Fibroblast of gingiva (primary cell): Measurements from ENCODE around the gene AXIN1.
"Not testable (repeated sequence)": the region's sequence is repeated elsewhere in the genome, so short reads cannot be mapped to it uniquely, and the experiment has no call there.

Source experiments
- DNase-seq: peaks from one replicate; pipeline ENCODE4 v3.0.0-alpha.2; 2011; ENCODE audit warnings: low read depth

The AXIN1 gene

GRCh38 chr16:283033-283805 lies 69.3 kb downstream of the AXIN1 start, which contains the start of gene PDIA2:
PDIA2 (plus strand) TSS chr16:283164; CDS start chr16:283170, 6 bp downstream.
- DNase-seq, result no peak

GRCh38 chr16:282491-282890 lies 70.0 kb downstream of the AXIN1 start:
- no peak for DNase-seq

- no peak for DNase-seq
Observed at GRCh38 chr16:281660-282255, 70.8 kb downstream of the AXIN1 start.

DNA sequence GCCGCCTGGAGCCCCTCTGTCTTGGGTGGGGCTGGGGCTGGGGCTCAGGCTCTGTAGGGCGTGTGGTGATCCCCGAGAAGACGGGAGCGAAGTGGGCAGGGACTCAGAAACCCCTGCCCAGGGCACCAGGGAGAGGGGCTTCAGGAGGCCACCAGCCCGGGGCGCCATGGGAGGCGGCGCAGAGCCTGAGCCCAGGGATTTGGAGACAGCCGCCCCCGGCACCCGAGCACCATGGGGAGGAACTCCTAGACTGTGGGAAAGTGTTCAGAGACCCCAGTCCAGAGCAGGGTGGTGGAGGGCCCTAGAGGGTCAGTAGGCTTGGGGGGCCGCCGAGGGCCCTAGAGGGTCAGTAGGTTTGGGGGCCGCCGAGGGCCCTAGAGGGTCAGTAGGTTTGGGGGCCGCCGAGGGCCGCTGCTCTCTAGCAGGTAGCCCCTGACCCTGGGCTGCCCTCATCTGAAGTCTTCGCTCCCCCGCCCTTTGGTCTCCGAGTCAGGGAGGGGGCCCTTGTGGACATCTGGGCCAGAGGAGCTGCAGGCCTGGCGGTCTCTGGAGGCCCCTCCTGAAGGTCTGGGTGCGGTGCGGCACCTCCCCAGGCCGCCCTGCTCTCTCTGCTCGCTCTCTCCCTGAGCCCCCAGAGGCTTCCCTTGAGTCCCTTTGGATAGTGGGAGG lies 71.4 kb downstream of the AXIN1 start:
- no peak for DNase-seq

DNA sequence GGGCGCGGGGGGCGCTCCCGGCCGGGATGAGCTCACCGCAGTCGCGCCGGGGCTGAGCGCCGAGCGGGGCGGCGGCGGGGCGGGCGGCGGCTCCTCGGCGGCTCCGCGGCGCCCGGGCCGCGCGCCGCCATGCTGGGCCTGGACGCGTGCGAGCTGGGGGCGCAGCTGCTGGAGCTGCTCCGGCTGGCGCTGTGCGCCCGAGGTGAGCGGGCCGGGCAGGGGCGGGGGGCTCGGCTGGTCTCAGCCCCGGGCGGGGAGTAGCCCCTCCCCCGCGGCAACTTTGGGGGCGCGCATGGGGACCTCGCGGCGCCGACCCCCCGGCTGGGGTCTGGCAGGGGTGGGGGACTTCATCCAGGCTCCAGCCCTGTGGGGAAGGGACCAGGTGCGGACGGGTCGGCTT lies 72.0 kb downstream of the AXIN1 start, which contains the start of gene ARHGDIG:
TSS of gene ARHGDIG (plus strand) at position 40 of the 400 bp plus-strand sequence. CDS start at position 130, 90 bp downstream.
- DNase-seq, result no peak

GRCh38 chr16:280005-280460 lies 72.5 kb downstream of the AXIN1 start:
- DNase-seq, result no peak

DNA sequence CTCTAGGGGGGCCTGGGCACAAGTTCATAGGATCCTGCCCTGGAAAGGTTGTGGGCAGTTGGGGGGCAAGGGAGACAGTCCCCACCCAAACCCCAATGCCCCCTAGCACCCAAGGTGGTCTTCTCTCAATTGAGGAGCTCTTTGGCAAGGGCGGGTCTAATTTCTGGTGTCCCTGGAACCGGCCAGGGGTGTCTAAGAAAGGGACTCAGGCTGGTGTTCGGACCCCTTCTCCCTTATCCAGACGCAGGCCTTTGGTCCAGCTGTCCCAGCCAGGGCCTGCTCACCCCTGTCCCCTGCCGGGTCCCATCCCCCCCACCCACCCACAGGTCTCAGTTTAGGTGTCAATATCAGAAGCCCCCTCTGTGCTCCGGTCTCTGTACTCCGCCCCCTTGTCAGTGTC lies 73.0 kb downstream of the AXIN1 start:
- no peak for DNase-seq

DNA sequence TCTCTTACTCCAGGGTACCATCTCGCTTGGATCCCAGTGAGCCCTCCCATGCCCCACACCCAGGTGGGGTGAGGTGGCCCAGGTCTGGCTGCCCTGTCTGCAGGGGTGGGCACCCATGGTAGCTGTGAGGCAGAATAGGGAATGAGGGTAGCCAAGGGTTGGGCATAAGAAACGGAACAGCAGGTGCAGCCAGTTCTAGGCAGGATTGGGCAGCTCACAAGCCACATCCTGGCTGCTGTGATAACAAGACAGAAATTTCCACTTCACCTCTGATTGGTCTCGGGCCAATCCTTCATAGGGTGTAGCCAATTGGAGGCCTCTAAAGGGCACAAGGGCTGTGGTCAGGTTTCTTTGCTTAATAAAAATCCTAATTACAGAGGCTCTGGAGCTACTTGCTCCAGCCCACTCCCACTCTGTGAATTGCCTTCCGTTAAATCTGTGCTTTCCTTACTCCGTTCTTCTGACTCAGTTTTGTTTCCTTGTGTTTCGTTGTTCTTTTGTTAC lies 73.6 kb downstream of the AXIN1 start:
- no peak for DNase-seq

DNA sequence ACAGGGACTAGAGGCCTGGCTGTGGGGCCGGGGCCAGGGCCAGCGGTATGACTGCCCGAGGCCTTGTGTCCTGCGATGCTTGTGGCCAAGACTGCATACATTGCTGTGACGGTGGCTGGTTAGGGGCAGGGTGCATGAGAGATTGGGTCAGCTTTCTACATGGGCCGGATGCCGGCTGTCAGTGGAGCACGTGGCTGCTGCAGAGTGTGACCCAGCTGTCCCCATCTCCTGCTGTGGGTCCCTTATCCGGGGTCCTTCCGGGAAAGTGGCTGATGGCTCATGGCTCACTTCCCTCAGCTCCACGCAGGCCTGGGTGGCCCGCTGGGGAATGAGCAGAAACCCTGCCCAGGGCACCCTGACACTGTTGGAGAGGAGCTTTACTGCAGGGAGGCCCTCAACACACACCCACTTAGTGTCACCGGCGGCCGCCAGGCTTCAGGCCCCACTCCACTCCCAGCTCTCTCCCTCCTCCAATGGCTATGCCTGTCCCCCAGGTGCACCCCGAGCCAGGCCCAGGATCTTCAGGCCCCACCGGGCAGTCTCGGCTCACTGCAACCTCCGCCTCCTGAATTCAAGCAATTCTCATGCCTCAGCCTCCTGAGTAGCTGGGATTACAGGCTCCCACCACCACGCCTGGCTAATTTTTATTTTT lies 76.0 kb downstream of the AXIN1 start:
- DNase-seq, result no peak

DNA sequence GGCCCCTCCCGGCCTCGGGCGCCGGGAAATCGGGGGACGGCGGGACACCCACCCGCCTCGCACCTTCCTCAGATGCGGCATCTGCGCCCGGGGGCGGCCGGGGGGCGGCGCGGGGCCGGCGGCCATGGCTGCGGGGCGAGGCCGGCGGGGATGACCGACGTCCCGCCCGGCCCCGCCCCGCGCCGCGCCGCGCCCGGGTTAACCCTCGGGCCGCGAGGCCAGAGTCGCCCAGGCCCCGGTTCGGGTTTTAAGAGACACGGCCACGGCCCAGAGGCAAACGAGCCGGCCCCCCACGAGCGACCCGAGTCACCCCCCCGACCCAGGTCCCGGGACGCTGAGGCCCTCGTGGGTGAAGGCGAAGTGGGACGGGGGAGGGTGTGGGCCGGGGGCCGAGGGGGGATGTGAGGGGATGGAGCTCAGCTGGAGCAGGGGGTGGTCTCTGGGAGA lies 76.7 kb downstream of the AXIN1 start, which contains the start of gene RGS11:
TSS of gene RGS11 (minus strand) at position 159 of the 447 bp plus-strand sequence. CDS start at position 126, 33 bp downstream.
- DNase-seq, result no peak

GRCh38 chr16:275041-275641 lies 77.4 kb downstream of the AXIN1 start:
- no peak for DNase-seq

- no peak for DNase-seq
Observed at GRCh38 chr16:273547-274421, 78.7 kb downstream of the AXIN1 start.

GRCh38 chr16:272633-273546 lies 79.6 kb downstream of the AXIN1 start:
- DNase-seq, result no peak

- no peak for DNase-seq
Observed at GRCh38 chr16:270381-271255, 81.9 kb downstream of the AXIN1 start.

- no peak for DNase-seq
Observed at GRCh38 chr16:269061-269796, 83.3 kb downstream of the AXIN1 start.

- DNase-seq, result no peak
Observed at GRCh38 chr16:268141-269053, 84.1 kb downstream of the AXIN1 start.

- not testable (repeated sequence) for DNase-seq
Observed at GRCh38 chr16:267562-267961, 85.0 kb downstream of the AXIN1 start.
